Keratinocyte (primary cell): ENCODE results near the gene TBC1D16. TPM values are rescaled to one million over a fixed set of nuclear protein-coding genes. Genes with fewer than 3 reads are reported as not detected.

Experiments
- DNase-seq: peaks from one replicate; pipeline ENCODE4 v3.0.0-alpha.2; 2011; ENCODE audit warnings: low read depth, missing footprints, low spot score
- FAIRE-seq: peaks from 2 replicates; lab custom pipeline; 2011; peaks lifted over from hg19 to GRCh38; lab: Jason Lieb, UNC
- H2AFZ ChIP-seq: 2 replicates; pipeline ENCODE4 v1.6.0; 2012; ENCODE audit warnings: low read length, control low read depth, inconsistent platforms; ENCODE audit not compliant: control insufficient read depth
- H3K27ac ChIP-seq: 2 replicates; pipeline ENCODE4 v1.5.1; 2011; ENCODE audit warnings: low read length; ENCODE audit not compliant: control insufficient read depth, insufficient read depth
- H3K27me3 ChIP-seq: 3 replicates; pipeline ENCODE4 v1.6.0; 2011; ENCODE audit warnings: low read length; ENCODE audit not compliant: control insufficient read depth, insufficient read depth; ENCODE audit errors: extremely low read depth
- H3K36me3 ChIP-seq, 2 experiments: 2 replicates in 1 of 2; 3 replicates in 1 of 2; pipeline ENCODE4 v1.5.1; 2011; ENCODE audit warnings: low read length in 2 of 2, mild to moderate bottlenecking in 1 of 2; ENCODE audit not compliant: control insufficient read depth in 2 of 2, insufficient read depth in 2 of 2; ENCODE audit errors: extremely low read depth in 1 of 2
- H3K4me1 ChIP-seq: 3 replicates; pipeline ENCODE4 v1.5.1; 2011; ENCODE audit warnings: low read length; ENCODE audit not compliant: control insufficient read depth, insufficient read depth; ENCODE audit errors: extremely low read depth
- H3K4me2 ChIP-seq: 3 replicates; pipeline ENCODE4 v1.6.0; 2011; ENCODE audit warnings: low read depth, low read length; ENCODE audit not compliant: control insufficient read depth, insufficient read depth; ENCODE audit errors: extremely low read depth
- H3K4me3 ChIP-seq, 3 experiments: fragments of 200-600 bp in 1 of 3; sonication (generic) in 1 of 3; 2 replicates in 2 of 3; 3 replicates in 1 of 3; pipeline ENCODE4 v1.5.1; 2011 to 2016; ENCODE audit warnings: low read length in 3 of 3, mild to moderate bottlenecking in 3 of 3, control low read depth in 2 of 3, inconsistent platforms in 1 of 3, low read depth in 1 of 3, mixed read lengths in 1 of 3, mixed run types in 1 of 3, moderate library complexity in 1 of 3; ENCODE audit not compliant: control insufficient read depth in 2 of 3, insufficient read depth in 2 of 3; ENCODE audit errors: extremely low read depth in 1 of 3
- H3K79me2 ChIP-seq: 2 replicates; pipeline ENCODE4 v1.6.0; 2012; ENCODE audit warnings: low read length; ENCODE audit not compliant: control insufficient read depth, insufficient read depth
- H3K9ac ChIP-seq: 3 replicates; pipeline ENCODE4 v1.6.0; 2011; ENCODE audit warnings: low read length; ENCODE audit not compliant: control insufficient read depth, insufficient read depth; ENCODE audit errors: extremely low read depth
- H3K9me1 ChIP-seq: 3 replicates; pipeline ENCODE4 v1.6.0; 2011; ENCODE audit warnings: low read length; ENCODE audit not compliant: control insufficient read depth, insufficient read depth; ENCODE audit errors: extremely low read depth
- H3K9me3 ChIP-seq: 2 replicates; pipeline ENCODE4 v1.5.1; 2012; ENCODE audit warnings: low read depth, low read length; ENCODE audit not compliant: control insufficient read depth
- H4K20me1 ChIP-seq: 3 replicates; pipeline ENCODE4 v1.6.0; 2011; ENCODE audit warnings: low read length; ENCODE audit not compliant: control insufficient read depth, insufficient read depth; ENCODE audit errors: extremely low read depth
- EZH2 ChIP-seq: IDR thresholded peaks from one replicate; pipeline ENCODE4 v1.6.1; 2012; ENCODE audit warnings: inconsistent platforms, mild to moderate bottlenecking, low read length, moderate library complexity
- dilution Hi-C: fragments of 300-500 bp; cut with MboI; formaldehyde crosslinking; loops from one replicate; pipeline ENCODE4 v1.7.0; 2020; ENCODE audit warnings: low sequenced_read_pairs; ENCODE audit not compliant: extremely low pct_ligation_motif_present
- polyA plus RNA-seq, 5 experiments: library from polyadenylated mRNA; depleted of rRNA in 3 of 5; stranded (reverse) in 3 of 5; stranded (forward) in 1 of 5; unstranded in 1 of 5; fragments of >200 nt; gene quantifications; 1 replicate in 1 of 5; 2 replicates in 3 of 5; 3 replicates in 1 of 5; pipeline versions ENCODE4 v1.2.1 to v1.2.3, GENCODE V29; 2011 to 2012; ENCODE audit warnings: missing spikeins in 2 of 5, low read depth in 1 of 5, low replicate concordance in 1 of 5
- TF ChIP-seq, protein P1 (sequence below), 3 experiments: IDR thresholded peaks in 1 of 3; conservative IDR thresholded peaks in 1 of 3; optimal IDR thresholded peaks in 1 of 3; 2 replicates in 2 of 3; 3 replicates in 1 of 3; pipeline versions ENCODE3 to v1.5.1; 2011; ENCODE audit warnings: low read length in 3 of 3, mild to moderate bottlenecking in 3 of 3, moderate library complexity in 2 of 3, control low read depth in 1 of 3, inconsistent platforms in 1 of 3; ENCODE audit not compliant: insufficient read depth in 2 of 3; ENCODE audit errors: extremely low read depth in 1 of 3

The TBC1D16 gene
- polyA plus RNA-seq, 1 donor (not counting 4 experiments of a cell fraction or from before 2014, with no cell fraction given): 8.6 TPM

DNA sequence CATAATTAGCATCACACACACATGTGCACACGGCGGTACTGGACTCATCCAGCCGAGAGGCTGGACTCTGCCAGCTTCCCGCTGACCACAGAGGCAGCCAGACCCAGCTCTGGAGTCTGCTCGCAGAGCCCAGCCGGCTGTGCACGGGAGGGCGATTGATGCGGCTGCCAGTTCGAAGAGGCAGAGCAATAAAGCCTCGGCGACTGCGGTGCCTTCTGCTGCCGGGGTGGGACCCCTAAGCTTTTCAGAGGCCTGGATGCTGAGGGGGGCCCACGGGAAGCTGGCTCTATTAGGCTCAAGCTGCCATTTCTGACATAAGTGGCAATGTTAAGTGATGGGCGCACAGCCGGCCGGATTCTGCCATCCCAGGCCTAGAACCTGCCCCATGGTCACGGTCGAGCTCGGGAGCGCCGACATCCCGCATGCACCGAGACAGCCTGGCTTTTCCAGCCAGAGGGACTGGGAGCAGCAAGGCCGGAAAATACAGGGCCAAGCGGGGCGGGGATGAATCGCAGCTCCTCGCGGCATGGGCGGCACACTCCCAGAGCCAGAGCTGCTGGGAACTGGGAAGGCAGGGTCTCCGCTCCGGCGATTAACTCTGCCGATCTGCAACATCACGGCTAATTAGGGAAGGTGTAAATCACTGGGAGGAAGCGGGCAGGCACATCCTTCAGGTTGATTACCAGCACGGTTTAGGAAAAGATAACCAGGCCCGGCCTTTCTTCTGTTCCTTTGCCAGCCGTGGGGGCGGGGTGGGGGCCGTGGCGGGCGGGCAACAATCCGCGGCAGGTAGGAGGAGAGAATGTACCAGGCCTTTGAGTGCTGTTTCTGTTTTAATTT, 57.7 kb downstream of the TBC1D16 start:
- Histone ChIP-seq H3K9me1 (no peaks in the 10 kb centered on the region), H3K9ac (no peak overlapping the region), H3K27ac (no peak overlapping the region), H2AFZ (no peak overlapping the region), H3K4me2 (no peak overlapping the region), H3K4me1 (no peaks in the 10 kb centered on the region), H4K20me1 (peaks cover 8% of the 10 kb centered on the region), H3K4me3 (no peak overlapping the region), H3K27me3 (no peaks in the 10 kb centered on the region), H3K36me3 (peaks cover 0 to 3% of the 10 kb centered on the region in 2 experiments), H3K79me2 (no peaks in the 10 kb centered on the region), H3K9me3 (no peaks in the 10 kb centered on the region)
- no peak for TF ChIP-seq EZH2
- TF ChIP-seq, protein P1, sequence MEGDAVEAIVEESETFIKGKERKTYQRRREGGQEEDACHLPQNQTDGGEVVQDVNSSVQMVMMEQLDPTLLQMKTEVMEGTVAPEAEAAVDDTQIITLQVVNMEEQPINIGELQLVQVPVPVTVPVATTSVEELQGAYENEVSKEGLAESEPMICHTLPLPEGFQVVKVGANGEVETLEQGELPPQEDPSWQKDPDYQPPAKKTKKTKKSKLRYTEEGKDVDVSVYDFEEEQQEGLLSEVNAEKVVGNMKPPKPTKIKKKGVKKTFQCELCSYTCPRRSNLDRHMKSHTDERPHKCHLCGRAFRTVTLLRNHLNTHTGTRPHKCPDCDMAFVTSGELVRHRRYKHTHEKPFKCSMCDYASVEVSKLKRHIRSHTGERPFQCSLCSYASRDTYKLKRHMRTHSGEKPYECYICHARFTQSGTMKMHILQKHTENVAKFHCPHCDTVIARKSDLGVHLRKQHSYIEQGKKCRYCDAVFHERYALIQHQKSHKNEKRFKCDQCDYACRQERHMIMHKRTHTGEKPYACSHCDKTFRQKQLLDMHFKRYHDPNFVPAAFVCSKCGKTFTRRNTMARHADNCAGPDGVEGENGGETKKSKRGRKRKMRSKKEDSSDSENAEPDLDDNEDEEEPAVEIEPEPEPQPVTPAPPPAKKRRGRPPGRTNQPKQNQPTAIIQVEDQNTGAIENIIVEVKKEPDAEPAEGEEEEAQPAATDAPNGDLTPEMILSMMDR (optimal IDR thresholded peaks at IDR 0.05 in 1 of 3, IDR thresholded peaks at IDR 0.05 in 1 of 3, conservative IDR thresholded peaks at IDR 0.05 in 1 of 3; ENCODE audit: extremely low read depth in 1 of 3, insufficient read depth in 2 of 3, low read length in 3 of 3): no peak
- dilution Hi-C loops: no loop called here
- no peak for DNase-seq
- no peak for FAIRE-seq

DNA sequence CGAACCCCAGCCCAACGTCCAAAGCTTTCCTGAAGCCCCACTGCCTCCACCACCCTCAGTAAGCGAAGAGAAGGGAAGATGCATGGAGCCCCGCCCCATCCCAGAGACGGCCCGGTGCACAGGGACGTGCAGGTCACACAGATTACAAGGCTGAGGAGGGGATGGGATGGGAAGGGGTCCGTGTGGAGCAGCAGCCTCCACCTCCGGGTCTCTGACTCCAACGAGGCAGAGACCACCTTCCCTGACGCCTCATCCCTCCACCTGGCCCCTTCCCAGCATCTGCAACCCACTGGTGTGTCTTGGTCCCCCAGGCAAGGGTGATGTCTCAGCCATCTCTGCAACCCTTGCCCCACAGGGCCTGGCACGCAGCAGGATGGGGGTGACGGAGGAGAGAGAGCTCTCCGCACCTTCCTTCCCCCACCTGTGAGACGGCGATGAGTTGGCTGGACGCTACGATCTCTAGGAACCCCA, 58.5 kb downstream of the TBC1D16 start:
- no peaks in the 10 kb centered on the region for H3K4me1 ChIP-seq
- H3K4me3 ChIP-seq: no peak overlapping the region
- H3K27ac ChIP-seq: no peak overlapping the region
- FAIRE-seq: no peak
- H4K20me1 ChIP-seq: peaks cover 8% of the 10 kb centered on the region
- no peaks in the 10 kb centered on the region for H3K79me2 ChIP-seq
- H3K9me1 ChIP-seq: no peaks in the 10 kb centered on the region
- no peak overlapping the region for H3K4me2 ChIP-seq
- no peak overlapping the region for H3K9ac ChIP-seq
- H3K36me3 ChIP-seq: peaks cover 0 to 3% of the 10 kb centered on the region in 2 experiments
- no peaks in the 10 kb centered on the region for H3K27me3 ChIP-seq
- no peak for DNase-seq
- no peak overlapping the region for H2AFZ ChIP-seq
- TF ChIP-seq, protein P1 (optimal IDR thresholded peaks at IDR 0.05 in 1 of 3, IDR thresholded peaks at IDR 0.05 in 1 of 3, conservative IDR thresholded peaks at IDR 0.05 in 1 of 3; ENCODE audit: extremely low read depth in 1 of 3, insufficient read depth in 2 of 3, low read length in 3 of 3): no peak
- H3K9me3 ChIP-seq: no peaks in the 10 kb centered on the region
- dilution Hi-C loops: no loop called here
